NCI-H774 (cell line): Measurements from ENCODE around the gene PSMB7.

Source experiments
- DNase-seq: peaks from one replicate; lab custom pipeline; 2025; lab: John Stamatoyannopoulos, UW

PSMB7 gene

DNA sequence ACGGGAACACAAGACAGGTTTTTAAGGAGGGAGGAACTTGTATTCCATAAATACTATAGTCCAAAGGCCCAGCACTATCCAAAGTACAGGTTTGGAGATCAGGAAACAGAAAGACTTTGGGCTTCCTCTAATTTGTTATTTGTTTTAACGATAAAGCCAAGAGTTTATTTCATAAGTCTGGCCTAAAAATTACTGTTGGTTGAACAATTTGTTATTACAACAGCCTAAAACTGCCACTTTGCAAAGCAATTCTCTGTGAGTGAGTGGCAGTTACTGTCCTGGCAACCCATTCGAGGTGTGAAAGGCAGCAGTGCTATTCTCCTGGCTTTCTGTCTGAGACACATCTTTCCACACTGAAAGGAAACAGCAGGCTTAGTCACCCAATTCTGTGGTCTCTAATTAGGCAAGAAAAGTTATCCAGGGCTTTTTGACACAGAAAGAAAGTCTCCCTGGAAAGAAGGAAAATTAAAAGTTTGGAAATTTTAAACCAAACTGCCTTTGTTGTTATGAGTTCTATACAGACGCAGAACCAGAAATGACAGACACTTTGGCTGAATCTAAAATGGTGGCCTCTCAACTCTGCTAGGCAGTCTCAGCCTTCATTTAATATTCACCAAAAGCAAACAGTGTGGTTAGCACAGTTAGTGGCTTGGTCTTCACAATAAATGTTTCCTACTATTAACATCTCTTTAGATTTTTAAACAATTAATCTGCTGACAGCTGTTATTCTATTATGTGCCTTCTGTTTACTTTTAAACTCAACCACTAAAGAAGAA, 33.9 kb downstream of the PSMB7 start:
- peak; percentile 32 for DNase-seq

DNA sequence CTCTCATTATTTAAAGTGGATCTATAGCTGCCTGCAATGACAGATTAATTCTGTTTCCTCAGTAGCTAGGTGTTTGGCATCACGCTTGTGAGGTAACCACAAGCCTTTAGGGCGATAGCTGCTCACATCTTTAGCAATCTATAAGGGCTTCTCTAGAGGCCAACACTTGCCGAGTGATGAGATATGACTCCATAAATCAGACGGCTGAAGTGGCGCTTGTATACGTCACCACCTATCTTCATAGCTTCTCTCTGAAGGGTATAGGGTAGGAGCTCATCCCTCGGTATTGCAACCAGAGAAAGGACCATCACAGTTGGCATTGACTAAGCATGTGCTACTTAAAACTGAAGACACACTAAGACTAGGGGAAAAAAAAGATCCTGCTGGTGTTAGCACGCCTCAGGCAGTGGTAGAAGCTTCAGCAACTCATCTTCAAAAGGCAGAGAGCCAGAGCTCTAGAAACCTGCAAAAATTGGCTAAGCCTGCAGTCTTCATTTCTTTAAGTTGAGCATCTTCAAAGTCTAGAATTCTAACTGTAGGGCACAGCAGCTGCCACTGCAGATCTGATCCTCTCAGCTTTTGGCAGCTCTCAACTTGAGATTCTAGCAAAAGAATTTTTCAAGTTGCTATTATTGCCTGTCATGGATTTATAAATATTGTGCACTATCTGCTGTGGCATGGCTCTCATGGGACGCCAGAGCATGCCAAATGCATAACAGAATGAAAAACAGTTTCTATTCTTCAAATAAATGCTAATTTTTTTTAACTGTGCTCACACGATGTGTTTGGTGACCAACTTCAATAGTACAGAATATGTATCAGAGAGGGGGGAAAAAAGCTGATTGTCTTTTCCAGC, 37.5 kb downstream of the PSMB7 start:
- DNase-seq, result no peak

DNA sequence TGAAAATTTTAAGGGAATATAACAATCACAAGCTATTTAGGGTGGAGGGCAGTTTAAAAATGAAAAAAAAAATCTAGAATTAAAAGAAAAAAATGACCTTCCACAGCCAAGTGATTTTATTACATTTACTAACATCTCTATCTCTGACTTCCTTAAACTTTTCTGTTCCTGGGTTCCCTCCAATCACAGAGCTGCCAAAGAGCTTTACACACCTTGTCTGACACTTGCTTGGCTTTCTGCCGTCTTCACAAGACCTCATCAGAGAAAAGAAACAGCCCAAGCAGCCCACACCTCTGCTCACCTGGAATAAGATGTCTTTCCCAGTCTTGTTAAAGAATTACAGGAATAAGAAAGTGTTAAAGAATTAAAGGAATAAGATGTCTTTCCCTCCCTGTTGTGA, 38.9 kb downstream of the PSMB7 start:
- no peak for DNase-seq

DNA sequence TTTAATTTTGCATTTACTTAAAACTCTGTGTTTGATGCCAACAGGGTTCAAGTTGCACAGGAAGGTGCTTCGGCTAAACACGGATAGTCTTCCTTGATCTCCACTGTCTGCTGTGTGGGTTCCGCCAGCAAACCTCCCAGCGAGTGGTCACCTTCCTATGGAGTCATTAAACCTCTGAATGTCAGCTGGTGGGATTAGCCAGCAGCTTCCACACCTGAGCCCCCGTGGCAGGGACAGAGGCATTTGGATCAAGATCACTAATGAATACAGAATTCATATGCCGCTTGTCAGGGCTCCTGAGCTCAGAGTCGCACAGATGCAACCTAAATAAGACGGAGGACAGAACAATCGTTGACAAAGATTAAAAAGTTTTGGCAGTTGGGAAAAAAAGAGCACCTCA, 39.5 kb downstream of the PSMB7 start:
- no peak for DNase-seq

- no peak for DNase-seq
Observed at GRCh38 chr9:124373851-124374250, 41.4 kb downstream of the PSMB7 start.

DNA sequence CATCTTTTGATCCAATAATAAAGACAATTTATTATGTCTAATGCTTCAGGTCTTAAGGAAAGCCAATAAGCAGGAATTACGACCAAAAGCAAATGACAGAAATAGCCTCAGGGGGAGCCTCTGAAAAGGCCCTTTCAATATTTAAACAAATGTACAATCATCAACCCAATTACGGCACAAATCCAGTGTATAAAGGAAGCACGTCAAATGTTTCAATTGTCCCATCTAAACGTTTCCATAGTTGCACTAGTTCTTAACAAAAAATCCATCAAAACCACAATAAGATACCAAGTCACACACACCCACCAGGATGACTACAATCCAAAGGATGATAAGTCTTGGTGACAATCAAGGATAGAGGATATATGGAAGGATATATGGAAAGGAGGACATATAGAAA, 41.9 kb downstream of the PSMB7 start:
- no peak for DNase-seq

DNA sequence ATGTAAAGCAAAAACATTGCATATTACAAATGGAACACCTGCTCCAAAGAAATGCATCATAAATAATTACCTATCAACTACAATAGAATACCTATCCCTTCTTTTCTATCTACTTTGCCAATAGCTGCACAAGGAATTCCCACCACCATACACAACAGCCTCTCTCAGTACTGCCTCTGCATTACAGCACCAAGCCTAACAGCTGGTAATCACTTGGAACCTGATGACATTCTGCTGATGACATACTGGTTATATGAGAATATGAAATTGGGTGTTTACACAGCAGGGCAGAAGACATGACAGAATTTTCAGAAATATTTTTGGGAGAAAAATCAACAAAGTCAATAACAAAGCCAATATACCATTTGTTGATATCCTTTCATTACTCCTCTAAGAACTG, 43.2 kb downstream of the PSMB7 start:
- DNase-seq, result no peak

DNA sequence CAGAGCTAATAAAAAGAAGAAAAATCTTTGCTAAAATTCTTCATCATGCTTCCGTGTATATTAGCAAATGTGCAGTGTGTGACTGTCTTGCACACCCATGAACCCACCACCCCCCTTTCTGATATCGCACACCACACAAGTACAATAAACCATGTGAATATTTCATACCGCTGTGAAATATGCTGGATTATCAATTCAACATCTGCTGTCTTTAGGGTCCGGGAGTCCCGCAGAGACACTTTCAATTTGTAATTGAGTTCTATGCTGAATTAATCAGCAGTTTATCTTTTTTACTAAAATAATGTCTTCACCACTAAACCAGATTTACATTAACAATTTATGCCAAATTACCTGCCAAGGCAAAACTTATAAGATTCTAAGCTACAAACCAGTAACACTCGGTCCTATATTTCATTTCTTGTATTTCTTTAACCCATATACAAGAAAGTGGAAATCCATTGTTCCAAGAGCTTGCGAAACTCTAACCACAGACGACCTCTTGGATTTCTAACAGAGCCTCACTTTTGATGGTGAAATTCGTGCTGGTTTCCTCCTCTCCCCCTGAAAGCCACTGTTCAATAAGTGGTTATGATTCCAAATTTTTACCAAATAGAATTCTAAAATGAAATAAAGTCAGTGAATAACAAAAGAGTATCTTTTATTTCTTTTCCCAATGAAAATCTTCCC, 44.2 kb downstream of the PSMB7 start:
- no peak for DNase-seq

- DNase-seq, result no peak
Observed at GRCh38 chr9:124369231-124369797, 45.9 kb downstream of the PSMB7 start.

- no peak for DNase-seq
Observed at GRCh38 chr9:124368692-124369091, 46.5 kb downstream of the PSMB7 start.

GRCh38 chr9:124366476-124367220, 48.6 kb downstream of the PSMB7 start:
- DNase-seq, result no peak

DNA sequence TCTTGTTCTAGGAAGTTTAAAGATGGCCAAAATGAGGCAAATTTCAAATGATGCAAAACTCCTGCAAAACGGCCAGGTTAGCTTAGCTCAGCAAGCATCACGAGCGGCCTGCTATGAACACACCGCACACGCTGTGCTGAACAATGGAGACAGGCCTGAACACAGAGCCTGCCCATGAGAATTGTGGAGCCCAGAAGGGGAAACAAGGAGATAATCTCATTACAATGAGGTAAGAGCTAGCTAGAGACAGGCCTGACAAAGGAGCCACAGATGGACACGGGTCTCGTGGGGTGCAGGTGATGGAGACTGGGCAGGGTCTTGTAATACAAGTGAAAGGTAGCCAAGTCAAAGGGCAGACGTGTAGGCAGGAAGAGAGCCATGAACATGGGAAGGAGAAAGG, 50.2 kb downstream of the PSMB7 start:
- DNase-seq, result no peak

GRCh38 chr9:124364141-124364540, 51.1 kb downstream of the PSMB7 start:
- DNase-seq, result no peak

- DNase-seq, result no peak
Observed at GRCh38 chr9:124363326-124364096, 51.7 kb downstream of the PSMB7 start.

- no peak for DNase-seq
Observed at GRCh38 chr9:124361128-124361527, 54.1 kb downstream of the PSMB7 start.

DNA sequence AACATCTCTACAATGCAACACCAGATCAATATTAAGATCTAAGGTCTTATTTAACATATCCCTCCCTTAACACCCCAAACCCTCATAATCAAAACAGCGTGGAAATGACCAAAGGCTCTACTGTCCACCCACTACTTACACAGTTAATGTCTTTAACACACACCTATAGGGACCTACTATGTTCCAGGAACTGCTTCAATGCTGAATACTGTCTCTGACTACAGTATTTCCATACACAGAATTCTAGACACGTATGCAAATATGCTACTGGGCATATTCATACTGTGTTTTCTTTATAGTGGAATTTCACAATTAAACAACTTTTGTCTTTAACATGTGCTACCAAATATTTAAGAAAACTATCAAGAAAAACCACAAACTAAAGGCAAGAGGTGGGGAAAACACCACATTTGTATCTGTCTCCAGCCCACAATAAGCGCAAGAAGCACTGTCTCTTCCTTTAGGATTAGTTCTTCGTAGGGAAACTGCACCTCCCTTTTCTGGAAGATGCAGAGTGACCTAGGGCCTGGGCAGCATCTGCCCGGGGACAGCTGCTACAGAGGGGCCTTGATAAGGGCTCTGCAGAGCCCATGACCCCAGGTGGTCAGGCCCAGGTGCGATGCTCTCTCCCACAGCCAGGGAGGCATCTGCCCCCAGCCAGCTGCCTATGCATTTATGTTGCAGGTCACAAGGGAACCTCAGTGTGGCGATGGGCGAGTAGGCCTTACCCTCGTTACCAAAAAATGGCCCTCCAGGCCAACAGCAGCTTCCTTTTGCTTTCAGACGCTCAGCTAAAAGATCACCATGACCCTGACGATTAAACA, 55.2 kb downstream of the PSMB7 start:
- no peak for DNase-seq

DNA sequence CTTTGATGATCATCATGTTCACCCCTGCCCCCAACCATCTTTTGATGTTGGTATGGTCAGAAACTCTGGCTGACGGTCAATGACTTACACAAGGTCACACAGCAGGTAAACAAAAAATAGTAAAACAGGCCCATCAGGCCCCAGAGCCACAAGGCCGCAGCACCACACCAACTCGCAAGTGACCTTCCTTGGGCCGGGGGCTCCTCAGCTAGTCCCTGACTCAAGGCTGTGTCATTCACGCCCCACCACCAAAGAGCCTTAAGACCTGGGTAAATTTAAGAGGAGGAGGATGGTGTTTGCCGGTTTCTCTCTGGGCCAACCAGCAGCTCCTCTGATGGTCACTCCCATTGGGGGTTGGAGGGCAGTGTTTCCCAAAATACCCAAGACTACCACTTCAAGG, 55.8 kb downstream of the PSMB7 start:
- no peak for DNase-seq

DNA sequence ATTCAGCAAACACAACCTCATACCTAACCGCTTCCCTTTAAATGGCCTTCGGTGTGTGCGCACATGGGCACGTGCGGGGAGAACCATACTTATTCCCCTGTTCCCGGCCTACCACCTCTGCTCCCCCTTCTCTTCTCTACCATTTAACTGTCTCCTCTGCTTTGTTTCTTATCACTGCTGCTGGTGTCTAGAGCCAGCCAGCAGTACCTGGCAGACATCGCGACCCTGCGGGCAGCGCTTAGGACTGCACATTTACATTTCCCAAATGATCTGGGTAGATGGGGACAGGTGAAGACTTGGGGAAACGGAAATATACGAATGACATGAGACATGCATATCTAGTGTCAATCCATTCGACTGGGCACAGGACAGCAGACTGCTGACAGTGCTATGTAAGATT, 56.6 kb downstream of the PSMB7 start:
- no peak for DNase-seq

DNA sequence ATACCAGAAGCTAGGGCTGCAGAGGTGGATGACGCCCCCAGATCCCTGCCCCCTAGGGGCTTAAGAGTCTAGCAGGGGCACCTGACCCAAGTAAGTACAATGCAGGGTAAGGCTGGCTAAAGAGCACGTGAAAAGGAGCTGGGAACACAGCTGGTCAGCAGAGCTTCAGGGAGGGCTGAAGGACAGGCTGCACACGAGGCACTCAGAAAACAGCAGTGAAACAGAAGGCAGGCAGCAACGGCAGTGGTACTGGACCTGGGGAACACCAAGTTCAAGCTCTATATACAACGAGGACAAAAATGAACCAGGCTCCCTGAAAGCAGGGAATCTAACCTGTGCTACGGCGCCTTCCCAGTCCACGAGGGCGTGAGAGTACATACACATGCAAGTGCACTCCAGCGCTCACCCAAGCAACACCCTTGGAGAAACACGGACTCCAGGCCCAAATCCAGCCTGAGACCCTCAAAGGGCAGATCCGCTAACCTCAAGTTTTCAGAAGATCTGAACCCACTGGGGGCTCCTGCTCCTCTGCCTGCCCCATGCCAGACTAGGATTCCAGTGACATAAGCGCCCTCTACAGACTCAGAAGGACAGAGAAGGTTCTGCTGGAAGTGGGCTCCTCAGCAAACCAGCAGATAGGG, 57.4 kb downstream of the PSMB7 start:
- DNase-seq, result no peak
